ENCODE measurements around the gene CDC42. TPM values are rescaled to one million over a fixed set of nuclear protein-coding genes. Genes with fewer than 3 reads are reported as not detected.

CDC42 gene
- total and polyA plus RNA-seq, 9 of the 15 experiments (the other 6 are each of a cell fraction or from before 2014, with no cell fraction given): 186 to 398 (median 325) TPM

GRCh38 chr1:22048351-22049192 lies 3.9 kb upstream of the CDC42 start (continued):
- TF ChIP-seq, protein P1, sequence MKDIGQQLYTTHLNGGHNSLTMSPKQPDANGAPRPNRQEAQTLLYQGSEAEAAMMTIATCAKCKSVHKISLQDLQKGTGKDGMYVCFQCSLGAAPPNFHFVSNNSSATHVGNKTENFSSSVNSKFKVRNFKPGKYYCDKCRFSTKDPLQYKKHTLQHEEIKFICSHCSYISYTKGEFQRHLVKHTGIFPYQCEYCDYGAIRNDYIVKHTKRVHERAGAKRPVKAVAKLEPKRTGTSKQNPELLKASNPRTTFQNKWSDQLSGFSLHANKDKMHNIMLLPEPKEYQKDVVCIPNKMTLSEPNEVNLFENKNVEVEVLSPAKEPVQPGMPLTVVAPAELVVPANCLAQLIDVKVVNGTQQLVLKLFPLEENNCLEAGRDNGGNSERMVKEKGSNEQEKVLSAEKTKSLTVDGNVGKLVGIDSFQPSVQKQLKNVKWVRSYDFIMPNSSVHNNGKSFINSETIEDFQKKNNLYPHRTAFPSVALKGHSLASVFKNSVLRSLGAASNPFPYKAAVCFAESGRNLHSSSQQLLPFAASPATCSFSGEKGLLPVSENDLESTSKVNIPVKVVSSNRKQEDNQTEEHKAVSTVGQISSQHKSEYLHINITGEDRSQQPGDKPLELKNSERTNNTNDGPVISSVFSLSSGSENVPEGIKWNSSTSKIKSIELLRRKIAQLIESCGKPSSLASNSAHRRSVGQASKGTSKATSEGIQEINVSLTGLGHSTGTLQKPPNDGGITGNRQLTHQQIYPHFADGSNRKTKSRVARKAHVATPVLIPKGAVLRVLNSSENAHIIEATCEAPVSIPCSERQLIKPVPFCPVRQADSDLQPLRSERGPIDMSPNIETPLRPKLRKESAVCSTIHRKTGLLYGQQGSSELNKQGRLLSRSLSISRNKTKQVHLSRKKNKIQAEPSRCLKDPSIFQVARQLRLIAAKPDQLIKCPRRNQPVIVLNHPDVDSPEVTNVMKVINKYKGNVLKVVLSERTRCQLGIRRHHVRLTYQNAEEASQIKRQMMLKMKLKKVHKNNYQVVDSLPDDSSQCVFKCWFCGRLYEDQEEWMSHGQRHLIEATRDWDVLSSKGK (CRISPR knock-in tag; IDR thresholded peaks at IDR 0.05): no peak
- TF ChIP-seq, protein P2, sequence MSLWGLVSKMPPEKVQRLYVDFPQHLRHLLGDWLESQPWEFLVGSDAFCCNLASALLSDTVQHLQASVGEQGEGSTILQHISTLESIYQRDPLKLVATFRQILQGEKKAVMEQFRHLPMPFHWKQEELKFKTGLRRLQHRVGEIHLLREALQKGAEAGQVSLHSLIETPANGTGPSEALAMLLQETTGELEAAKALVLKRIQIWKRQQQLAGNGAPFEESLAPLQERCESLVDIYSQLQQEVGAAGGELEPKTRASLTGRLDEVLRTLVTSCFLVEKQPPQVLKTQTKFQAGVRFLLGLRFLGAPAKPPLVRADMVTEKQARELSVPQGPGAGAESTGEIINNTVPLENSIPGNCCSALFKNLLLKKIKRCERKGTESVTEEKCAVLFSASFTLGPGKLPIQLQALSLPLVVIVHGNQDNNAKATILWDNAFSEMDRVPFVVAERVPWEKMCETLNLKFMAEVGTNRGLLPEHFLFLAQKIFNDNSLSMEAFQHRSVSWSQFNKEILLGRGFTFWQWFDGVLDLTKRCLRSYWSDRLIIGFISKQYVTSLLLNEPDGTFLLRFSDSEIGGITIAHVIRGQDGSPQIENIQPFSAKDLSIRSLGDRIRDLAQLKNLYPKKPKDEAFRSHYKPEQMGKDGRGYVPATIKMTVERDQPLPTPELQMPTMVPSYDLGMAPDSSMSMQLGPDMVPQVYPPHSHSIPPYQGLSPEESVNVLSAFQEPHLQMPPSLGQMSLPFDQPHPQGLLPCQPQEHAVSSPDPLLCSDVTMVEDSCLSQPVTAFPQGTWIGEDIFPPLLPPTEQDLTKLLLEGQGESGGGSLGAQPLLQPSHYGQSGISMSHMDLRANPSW (CRISPR knock-in tag; IDR thresholded peaks at IDR 0.05): no peak
- TF ChIP-seq, protein P3, sequence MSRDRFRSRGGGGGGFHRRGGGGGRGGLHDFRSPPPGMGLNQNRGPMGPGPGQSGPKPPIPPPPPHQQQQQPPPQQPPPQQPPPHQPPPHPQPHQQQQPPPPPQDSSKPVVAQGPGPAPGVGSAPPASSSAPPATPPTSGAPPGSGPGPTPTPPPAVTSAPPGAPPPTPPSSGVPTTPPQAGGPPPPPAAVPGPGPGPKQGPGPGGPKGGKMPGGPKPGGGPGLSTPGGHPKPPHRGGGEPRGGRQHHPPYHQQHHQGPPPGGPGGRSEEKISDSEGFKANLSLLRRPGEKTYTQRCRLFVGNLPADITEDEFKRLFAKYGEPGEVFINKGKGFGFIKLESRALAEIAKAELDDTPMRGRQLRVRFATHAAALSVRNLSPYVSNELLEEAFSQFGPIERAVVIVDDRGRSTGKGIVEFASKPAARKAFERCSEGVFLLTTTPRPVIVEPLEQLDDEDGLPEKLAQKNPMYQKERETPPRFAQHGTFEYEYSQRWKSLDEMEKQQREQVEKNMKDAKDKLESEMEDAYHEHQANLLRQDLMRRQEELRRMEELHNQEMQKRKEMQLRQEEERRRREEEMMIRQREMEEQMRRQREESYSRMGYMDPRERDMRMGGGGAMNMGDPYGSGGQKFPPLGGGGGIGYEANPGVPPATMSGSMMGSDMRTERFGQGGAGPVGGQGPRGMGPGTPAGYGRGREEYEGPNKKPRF (IDR thresholded peaks at IDR 0.05; ENCODE audit: low read depth, low read length): no peak
- TF ChIP-seq NUFIP1 (IDR thresholded peaks at IDR 0.05; ENCODE audit: partially characterized antibody) (no peak), ZBTB17 (CRISPR knock-in tag; IDR thresholded peaks at IDR 0.05) (0 out of 2 replicates have a peak, but pooled peaks have one; percentile 50), MTF1 (CRISPR knock-in tag; IDR thresholded peaks at IDR 0.05; ENCODE audit: borderline replicate concordance) (no peak), YY1 (IDR thresholded peaks at IDR 0.05; ENCODE audit: borderline replicate concordance in 1 of 3, control insufficient read depth in 1 of 3, extremely low read depth in 1 of 3, insufficient read depth in 3 of 3, insufficient read length in 1 of 3, insufficient replicate concordance in 2 of 3, low read depth in 1 of 3, low read length in 2 of 3) (no peak), SETDB1 (IDR thresholded peaks at IDR 0.05; ENCODE audit: low read length) (no peak), ZBTB49 (CRISPR knock-in tag; IDR thresholded peaks at IDR 0.05; ENCODE audit: borderline replicate concordance) (0 out of 2 replicates have a peak, but pooled peaks have one; percentile 72), MNT (conservative IDR thresholded peaks at IDR 0.05) (peak; percentile 78 to 81)
